NCI-H345 treated with DMSO at 0.1 percent for 48 hours (cell line): Measurements from ENCODE around the gene CDK15.
A peak's percentile ranks its signal among the peaks of the same experiment; 100 is the strongest.
"Not testable (repeated sequence)": the region's sequence is repeated elsewhere in the genome, so short reads cannot be mapped to it uniquely, and the experiment has no call there.

Experiments used
- DNase-seq: peaks from one replicate; lab custom pipeline; 2025; ENCODE audit not compliant: unreplicated experiment; lab: John Stamatoyannopoulos, UW

The CDK15 gene

GRCh38 chr2:201806442-201807170, at the start of gene CDK15:
Gene CDK15 (plus strand): TSS chr2:201806537. CDS start chr2:201806665, 128 bp downstream.
- no peak for DNase-seq

GRCh38 chr2:201758234-201758633, 48.1 kb upstream of the CDK15 start:
- no peak for DNase-seq

GRCh38 chr2:201758873-201759272, 47.5 kb upstream of the CDK15 start:
- DNase-seq = no peak

- DNase-seq = no peak
Measured at GRCh38 chr2:201759567-201759966, 46.8 kb upstream of the CDK15 start.

GRCh38 chr2:201761101-201761500, 45.2 kb upstream of the CDK15 start:
- no peak for DNase-seq

- not testable (repeated sequence) for DNase-seq
Measured at GRCh38 chr2:201764469-201764868, 41.9 kb upstream of the CDK15 start.

- no peak for DNase-seq
Measured at GRCh38 chr2:201765799-201766198, 40.5 kb upstream of the CDK15 start.

GRCh38 chr2:201768918-201769317, 37.4 kb upstream of the CDK15 start:
- DNase-seq = no peak

- no peak for DNase-seq
Measured at GRCh38 chr2:201769666-201770373, 36.5 kb upstream of the CDK15 start.

- no peak for DNase-seq
Measured at GRCh38 chr2:201773990-201774389, 32.3 kb upstream of the CDK15 start.

- no peak for DNase-seq
Measured at GRCh38 chr2:201774546-201774945, 31.8 kb upstream of the CDK15 start.

- DNase-seq = no peak
Measured at GRCh38 chr2:201775326-201775725, 31.0 kb upstream of the CDK15 start.

- no peak for DNase-seq
Measured at GRCh38 chr2:201777043-201777442, 29.3 kb upstream of the CDK15 start.

- DNase-seq = no peak
Measured at GRCh38 chr2:201777869-201778268, 28.5 kb upstream of the CDK15 start.

- peak; percentile 29 for DNase-seq
Measured at GRCh38 chr2:201779901-201780673, 26.2 kb upstream of the CDK15 start.

GRCh38 chr2:201780674-201781493, 25.5 kb upstream of the CDK15 start, which contains the start of gene ALS2:
Gene ALS2 (minus strand): TSS chr2:201780933. CDS start chr2:201768885, 12,048 bp downstream.
- DNase-seq = peak; percentile 97

GRCh38 chr2:201781557-201782051, 24.7 kb upstream of the CDK15 start:
- peak; percentile 6 for DNase-seq

GRCh38 chr2:201784563-201784962, 21.8 kb upstream of the CDK15 start:
- DNase-seq = no peak

GRCh38 chr2:201785135-201785534, 21.2 kb upstream of the CDK15 start:
- DNase-seq = no peak

- no peak for DNase-seq
Measured at GRCh38 chr2:201786471-201786870, 19.9 kb upstream of the CDK15 start.

GRCh38 chr2:201788371-201788770, 18.0 kb upstream of the CDK15 start:
- no peak for DNase-seq
